Hepatocyte (in vitro differentiated cells): ENCODE measurements around the gene ZNF605. TPM values are rescaled to one million over a fixed set of nuclear protein-coding genes. Genes with fewer than 3 reads are reported as not detected.
A peak's percentile ranks its signal among the peaks of the same experiment; 100 is the strongest.

ENCODE experiments used
- DNase-seq: peaks from one replicate; pipeline ENCODE4 v3.0.0-alpha.2; 2016; ENCODE audit warnings: low spot score
- H2AFZ ChIP-seq: fragments of 200-600 bp; sonication (generic); 2 replicates; pipeline ENCODE4 v1.6.0; 2016; ENCODE audit warnings: antibody characterized with exemption, mild to moderate bottlenecking
- H3K27ac ChIP-seq: fragments of 200-600 bp; sonication (generic); 2 replicates; pipeline ENCODE4 v1.5.1; 2016; ENCODE audit warnings: mild to moderate bottlenecking
- H3K27me3 ChIP-seq: fragments of 200-600 bp; sonication (generic); 2 replicates; pipeline ENCODE4 v1.6.1; 2016
- H3K36me3 ChIP-seq: fragments of 200-600 bp; sonication (generic); replicated peaks from 2 replicates; pipeline ENCODE4 v1.5.1; 2016; ENCODE audit warnings: low read depth; ENCODE audit not compliant: insufficient read depth
- H3K4me1 ChIP-seq: fragments of 200-600 bp; sonication (generic); 2 replicates; pipeline ENCODE4 v1.5.1; 2016; ENCODE audit warnings: mild to moderate bottlenecking, moderate library complexity; ENCODE audit not compliant: insufficient read depth
- H3K4me2 ChIP-seq: fragments of 200-600 bp; sonication (generic); 2 replicates; pipeline ENCODE4 v1.6.0; 2016
- H3K4me3 ChIP-seq: fragments of 200-600 bp; sonication (generic); 2 replicates; pipeline ENCODE4 v1.5.1; 2016; ENCODE audit warnings: mild to moderate bottlenecking
- H3K79me2 ChIP-seq: fragments of 200-600 bp; sonication (generic); 2 replicates; pipeline ENCODE4 v1.6.0; 2017; ENCODE audit warnings: mild to moderate bottlenecking
- H3K9me2 ChIP-seq: fragments of 200-600 bp; sonication (generic); replicated peaks from 2 replicates; pipeline ENCODE4 v1.6.0; 2017; ENCODE audit warnings: mild to moderate bottlenecking; ENCODE audit not compliant: insufficient read depth
- H3K9me3 ChIP-seq: fragments of 200-600 bp; sonication (generic); 2 replicates; pipeline ENCODE4 v1.5.1; 2016; ENCODE audit warnings: low read depth, mild to moderate bottlenecking
- H4K20me1 ChIP-seq: fragments of 200-600 bp; sonication (generic); 2 replicates; pipeline ENCODE4 v1.6.0; 2016; ENCODE audit warnings: mild to moderate bottlenecking; ENCODE audit not compliant: insufficient read depth, poor library complexity, severe bottlenecking
- EZH2 ChIP-seq: fragments of 200-600 bp; sonication (generic); IDR thresholded peaks from 2 replicates; pipeline ENCODE4 v1.6.1; 2016; ENCODE audit warnings: antibody characterized with exemption, mild to moderate bottlenecking, borderline replicate concordance
- EZH2phosphoT487 ChIP-seq: fragments of 200-600 bp; sonication (generic); IDR thresholded peaks from one replicate; pipeline ENCODE4 v1.6.1; 2018; ENCODE audit warnings: antibody characterized with exemption, mild to moderate bottlenecking, low read depth, moderate library complexity; ENCODE audit not compliant: unreplicated experiment, severe bottlenecking
- WGBS: methylation state at CpG from one replicate; pipeline ENCODE4 v1.1.6; 2016; ENCODE audit warnings: low lambda C conversion rate; ENCODE audit errors: missing lambda C conversion rate; 5-methylcytosine and 5-hydroxymethylcytosine counted together
- polyA plus RNA-seq: library from polyadenylated mRNA; unstranded; fragments of >200 nt; fragmentation: Nextera tagmentation; extraction: Ambion mirVana; gene quantifications from 2 replicates; pipeline ENCODE4 v1.2.1, GENCODE V29; 2016
- total RNA-seq: library from RNA; depleted of rRNA; stranded (reverse); fragments of >200 nt; gene quantifications from 2 replicates; pipeline ENCODE4 v1.2.3, GENCODE V29; 2014
- TF ChIP-seq, protein P1 (sequence below): fragments of 200-600 bp; sonication (generic); IDR thresholded peaks from 2 replicates; pipeline ENCODE4 v1.5.1; 2016; ENCODE audit warnings: antibody characterized with exemption, mild to moderate bottlenecking; ENCODE audit not compliant: poor library complexity

ZNF605 gene
- total and polyA plus RNA-seq, 2 experiments from 2014 or later = 2.8 to 10.9 TPM

DNA sequence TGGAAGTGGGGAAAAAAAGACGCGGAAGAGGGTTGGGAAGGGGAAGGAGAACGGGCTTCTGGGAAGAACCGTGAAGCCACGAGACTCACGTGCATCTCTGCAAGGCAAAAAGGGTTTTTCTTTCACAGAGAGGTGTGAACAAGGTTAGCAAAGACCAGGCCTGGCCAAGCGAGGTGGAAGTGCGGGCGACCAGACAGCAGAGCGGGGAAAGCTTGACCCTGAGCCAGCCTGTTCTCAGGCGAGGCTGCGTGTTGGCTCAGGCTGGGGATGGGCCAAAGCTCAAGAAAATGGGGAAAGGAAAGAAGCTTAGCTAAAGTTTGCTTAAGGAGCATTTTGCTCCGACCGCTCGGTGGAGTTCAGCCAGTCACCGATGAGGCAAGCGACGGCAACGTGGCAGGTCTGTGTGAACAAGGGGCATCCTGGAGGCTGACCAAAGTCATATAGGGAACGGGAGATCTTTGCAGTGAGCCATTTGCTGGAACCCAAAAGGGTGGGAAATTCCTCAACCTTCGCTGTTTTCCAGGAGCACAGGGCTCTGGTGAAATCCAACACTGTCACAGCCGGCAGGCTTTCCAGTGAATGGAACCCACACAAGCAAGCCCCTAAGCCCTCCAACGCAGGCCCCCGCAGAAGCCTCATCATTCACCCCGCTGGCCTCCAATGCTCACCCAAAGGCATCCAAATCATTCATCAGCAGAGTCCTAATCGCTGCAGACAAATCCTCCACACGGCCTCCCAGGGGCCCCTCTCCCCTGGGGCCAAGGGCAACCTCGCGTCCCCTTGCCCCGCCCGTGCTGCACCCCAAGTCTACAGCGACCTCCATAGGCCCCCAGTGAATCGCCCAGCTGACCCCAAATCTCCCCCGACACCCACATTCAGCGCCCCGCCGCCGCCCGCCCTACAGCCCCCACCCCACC, 754 bp downstream of the ZNF605 start:
- H2AFZ ChIP-seq = peak overlapping the region; percentile 96
- H4K20me1 ChIP-seq = no peaks in the 10 kb centered on the region
- H3K36me3 ChIP-seq = no peaks in the 10 kb centered on the region
- WGBS = 47% methylated on average over 24 of the region's 39 CpGs
- peak overlapping the region; percentile 95 for H3K4me2 ChIP-seq
- H3K4me1 ChIP-seq = peaks cover 8% of the 10 kb centered on the region
- no peaks in the 10 kb centered on the region for H3K27me3 ChIP-seq
- H3K4me3 ChIP-seq = peak overlapping the region; percentile 97
- TF ChIP-seq, protein P1, sequence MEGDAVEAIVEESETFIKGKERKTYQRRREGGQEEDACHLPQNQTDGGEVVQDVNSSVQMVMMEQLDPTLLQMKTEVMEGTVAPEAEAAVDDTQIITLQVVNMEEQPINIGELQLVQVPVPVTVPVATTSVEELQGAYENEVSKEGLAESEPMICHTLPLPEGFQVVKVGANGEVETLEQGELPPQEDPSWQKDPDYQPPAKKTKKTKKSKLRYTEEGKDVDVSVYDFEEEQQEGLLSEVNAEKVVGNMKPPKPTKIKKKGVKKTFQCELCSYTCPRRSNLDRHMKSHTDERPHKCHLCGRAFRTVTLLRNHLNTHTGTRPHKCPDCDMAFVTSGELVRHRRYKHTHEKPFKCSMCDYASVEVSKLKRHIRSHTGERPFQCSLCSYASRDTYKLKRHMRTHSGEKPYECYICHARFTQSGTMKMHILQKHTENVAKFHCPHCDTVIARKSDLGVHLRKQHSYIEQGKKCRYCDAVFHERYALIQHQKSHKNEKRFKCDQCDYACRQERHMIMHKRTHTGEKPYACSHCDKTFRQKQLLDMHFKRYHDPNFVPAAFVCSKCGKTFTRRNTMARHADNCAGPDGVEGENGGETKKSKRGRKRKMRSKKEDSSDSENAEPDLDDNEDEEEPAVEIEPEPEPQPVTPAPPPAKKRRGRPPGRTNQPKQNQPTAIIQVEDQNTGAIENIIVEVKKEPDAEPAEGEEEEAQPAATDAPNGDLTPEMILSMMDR = peak; percentile 18
- TF ChIP-seq EZH2 = no peak
- peaks cover 22% of the 10 kb centered on the region for H3K9me3 ChIP-seq
- peaks cover 52% of the 10 kb centered on the region for H3K79me2 ChIP-seq
- DNase-seq = peak; percentile 67
- H3K9me2 ChIP-seq = no peaks in the 10 kb centered on the region
- peak overlapping the region; percentile 99 for H3K27ac ChIP-seq

DNA sequence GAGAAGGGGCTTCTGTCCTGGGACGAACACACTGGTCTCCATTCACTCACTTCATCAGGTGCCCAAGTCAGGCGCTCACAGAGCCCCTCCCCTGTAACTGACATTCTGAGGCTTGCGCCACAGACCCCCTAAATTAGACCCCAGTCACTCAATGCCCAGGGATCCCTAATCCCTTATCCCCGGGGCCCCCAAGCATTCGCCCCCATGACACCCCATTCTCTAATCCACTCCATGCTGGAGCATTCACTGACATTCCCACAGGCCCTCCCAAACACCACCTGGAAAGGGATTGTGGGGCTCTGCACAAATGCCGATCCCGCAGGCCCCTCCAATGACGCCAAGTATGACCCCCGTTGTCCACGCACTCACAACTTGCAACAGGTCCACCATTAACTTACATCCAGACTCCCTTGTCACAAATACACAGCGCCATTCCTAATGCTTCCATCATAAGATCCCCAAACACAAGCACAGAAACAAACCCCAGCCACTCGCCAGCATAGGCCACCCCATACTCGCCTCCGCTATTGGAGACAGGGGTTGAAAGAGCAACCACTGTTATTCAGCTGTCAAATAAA, 1.5 kb downstream of the ZNF605 start:
- Histone ChIP-seq H3K36me3 (no peaks in the 10 kb centered on the region), H3K9me2 (no peaks in the 10 kb centered on the region), H3K27ac (peak overlapping the region; percentile 99), H4K20me1 (no peaks in the 10 kb centered on the region), H3K4me3 (peak overlapping the region; percentile 97), H3K4me2 (peak overlapping the region; percentile 95), H2AFZ (peak overlapping the region; percentile 96), H3K27me3 (no peaks in the 10 kb centered on the region), H3K4me1 (peaks cover 8% of the 10 kb centered on the region), H3K79me2 (peaks cover 55% of the 10 kb centered on the region), H3K9me3 (peaks cover 22% of the 10 kb centered on the region)
- no peak for DNase-seq
- TF ChIP-seq, protein P1 = no peak
- TF ChIP-seq EZH2 (no peak), EZH2phosphoT487 (no peak)
- WGBS = 99% methylated on average over 11 of the region's 14 CpGs

DNA sequence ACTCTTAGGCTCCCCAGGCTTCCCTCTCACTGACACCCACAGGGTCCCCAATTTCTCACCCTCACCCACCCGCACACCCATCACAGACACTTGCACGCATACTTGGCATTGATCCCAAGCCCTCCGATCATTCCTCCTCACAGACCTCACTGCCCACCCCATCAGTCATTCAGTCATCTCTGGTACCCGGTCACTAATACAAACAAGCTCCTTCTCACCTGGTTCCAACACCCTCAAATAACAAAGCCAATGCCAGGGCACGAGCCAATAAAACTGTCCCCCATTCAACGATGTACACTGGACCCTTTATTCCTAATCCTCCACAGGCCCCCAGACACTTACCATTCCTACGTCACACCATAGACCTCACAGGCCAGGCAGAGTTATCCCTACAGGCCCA, 2.3 kb downstream of the ZNF605 start:
- no peak overlapping the region for H3K4me3 ChIP-seq
- no peaks in the 10 kb centered on the region for H3K27me3 ChIP-seq
- H3K27ac ChIP-seq = no peak overlapping the region
- no peak overlapping the region for H3K4me2 ChIP-seq
- H4K20me1 ChIP-seq = no peaks in the 10 kb centered on the region
- no peaks in the 10 kb centered on the region for H3K9me2 ChIP-seq
- no peaks in the 10 kb centered on the region for H3K36me3 ChIP-seq
- peaks cover 57% of the 10 kb centered on the region for H3K79me2 ChIP-seq
- no peak for DNase-seq
- H3K9me3 ChIP-seq = peaks cover 22% of the 10 kb centered on the region
- TF ChIP-seq EZH2 = no peak
- TF ChIP-seq, protein P1 = no peak
- no peak for TF ChIP-seq EZH2phosphoT487
- H3K4me1 ChIP-seq = peaks cover 8% of the 10 kb centered on the region
- no peak overlapping the region for H2AFZ ChIP-seq
- 96% methylated on average over 7 of the region's 7 CpGs for WGBS
